SU-DHL-6 (cell line): ENCODE measurements around the gene GRIK2.
"Not testable (repeated sequence)": the region's sequence is repeated elsewhere in the genome, so short reads cannot be mapped to it uniquely, and the experiment has no call there.

Experiments
- H2AFZ ChIP-seq: fragments of 200-600 bp; sonication (generic); 2 replicates; pipeline ENCODE4 v1.6.1; 2014; ENCODE audit warnings: low read depth, mild to moderate bottlenecking, moderate library complexity, mixed read lengths, antibody characterized with exemption, low read length; ENCODE audit not compliant: severe bottlenecking
- H3F3A ChIP-seq: fragments of 200-600 bp; shearing (Covaris generic); 2 replicates; pipeline ENCODE4 v1.6.0; 2016; ENCODE audit warnings: antibody characterized with exemption, mild to moderate bottlenecking; ENCODE audit not compliant: insufficient read depth
- H3K27ac ChIP-seq: fragments of 200-600 bp; sonication (generic); 2 replicates; pipeline ENCODE4 v1.5.1; 2016; ENCODE audit warnings: low read depth, mild to moderate bottlenecking, low read length, moderate library complexity, mixed read lengths
- H3K27me3 ChIP-seq: fragments of 200-600 bp; sonication (generic), shearing (Covaris generic); 2 replicates; pipeline ENCODE4 v1.6.0; 2014; ENCODE audit warnings: mild to moderate bottlenecking, low read length
- H3K36me3 ChIP-seq: fragments of 200-600 bp; sonication (generic); 2 replicates; pipeline ENCODE4 v1.6.1; 2014; ENCODE audit warnings: mild to moderate bottlenecking, low read length, mixed read lengths
- H3K4me2 ChIP-seq: fragments of 300-600, 200-600 bp; shearing (Covaris generic), sonication (generic); 2 replicates; pipeline ENCODE4 v1.6.0; 2014; ENCODE audit warnings: low read length, low read depth, mild to moderate bottlenecking; ENCODE audit not compliant: poor library complexity, severe bottlenecking
- H3K4me3 ChIP-seq: fragments of 200-600 bp; sonication (generic); 2 replicates; pipeline ENCODE4 v1.5.1; 2014; ENCODE audit warnings: antibody characterized with exemption, low read length, mild to moderate bottlenecking, mixed read lengths; ENCODE audit not compliant: insufficient read depth, poor library complexity, severe bottlenecking
- H3K79me2 ChIP-seq: fragments of 200-600 bp; sonication (generic); 2 replicates; pipeline ENCODE4 v1.6.1; 2014; ENCODE audit warnings: mild to moderate bottlenecking, low read length, moderate library complexity; ENCODE audit not compliant: insufficient read depth
- H3K9ac ChIP-seq: fragments of 200-600 bp; sonication (generic); 2 replicates; pipeline ENCODE4 v1.7.0; 2014; ENCODE audit warnings: mild to moderate bottlenecking, low read length
- H3K9me2 ChIP-seq: fragments of 200-600 bp; sonication (generic); replicated peaks from 2 replicates; pipeline ENCODE4 v1.6.1; 2014; ENCODE audit warnings: low read length; ENCODE audit not compliant: insufficient read depth
- H3K9me3 ChIP-seq: fragments of 200-600 bp; sonication (generic); 2 replicates; pipeline ENCODE4 v1.6.1; 2014; ENCODE audit warnings: low read length, mixed read lengths; ENCODE audit not compliant: insufficient read depth
- H4K20me1 ChIP-seq: fragments of 200-600 bp; sonication (generic); 2 replicates; pipeline ENCODE4 v1.6.1; 2014; ENCODE audit warnings: low read depth, mild to moderate bottlenecking, antibody characterized with exemption, low read length, moderate library complexity, mixed read lengths
- CTCF ChIP-seq: fragments of 200-600 bp; sonication (generic); IDR thresholded peaks from one replicate; pipeline ENCODE4 v1.5.1; 2017; ENCODE audit warnings: antibody characterized with exemption, mild to moderate bottlenecking, low read length, moderate library complexity; ENCODE audit not compliant: insufficient read depth, poor library complexity, severe bottlenecking
- EZH2phosphoT487 ChIP-seq: fragments of 200-600 bp; sonication (generic), shearing (Covaris generic); conservative IDR thresholded peaks from 2 replicates; pipeline ENCODE4 v1.6.1; 2018; ENCODE audit warnings: mild to moderate bottlenecking, antibody characterized with exemption, low read length, moderate library complexity, mixed read lengths

Gene GRIK2

GRCh38 chr6:102068349-102068929, 674.9 kb downstream of the GRIK2 start:
- no peak overlapping the region for H3K4me3 ChIP-seq
- no peak for TF ChIP-seq CTCF
- no peak overlapping the region for H3K9ac ChIP-seq
- H2AFZ ChIP-seq: no peak overlapping the region
- H3K9me2 ChIP-seq: no peaks in the 10 kb centered on the region
- H3K36me3 ChIP-seq: no peaks in the 10 kb centered on the region
- no peaks in the 10 kb centered on the region for H3F3A ChIP-seq
- no peaks in the 10 kb centered on the region for H4K20me1 ChIP-seq
- H3K79me2 ChIP-seq: no peaks in the 10 kb centered on the region
- H3K27ac ChIP-seq: no peak overlapping the region
- no peaks in the 10 kb centered on the region for H3K27me3 ChIP-seq
- H3K9me3 ChIP-seq: no peaks in the 10 kb centered on the region
- no peak overlapping the region for H3K4me2 ChIP-seq

- no peak overlapping the region for H3K9ac ChIP-seq
- no peaks in the 10 kb centered on the region for H3K27me3 ChIP-seq
- no peak overlapping the region for H3K27ac ChIP-seq
- no peaks in the 10 kb centered on the region for H4K20me1 ChIP-seq
- H3K79me2 ChIP-seq: no peaks in the 10 kb centered on the region
- H3K4me2 ChIP-seq: no peak overlapping the region
- no peak overlapping the region for H3K4me3 ChIP-seq
- no peaks in the 10 kb centered on the region for H3F3A ChIP-seq
- no peak overlapping the region for H2AFZ ChIP-seq
- TF ChIP-seq CTCF: no peak
- no peak for TF ChIP-seq EZH2phosphoT487
- no peaks in the 10 kb centered on the region for H3K36me3 ChIP-seq
- H3K9me3 ChIP-seq: no peaks in the 10 kb centered on the region
- no peaks in the 10 kb centered on the region for H3K9me2 ChIP-seq
These were observed 682.0 kb downstream of the GRIK2 start for GRCh38 chr6:102075539-102075938.

- H3F3A ChIP-seq: no peaks in the 10 kb centered on the region
These were observed 691.7 kb downstream of the GRIK2 start for GRCh38 chr6:102085257-102085656.

GRCh38 chr6:102088160-102088559, 694.7 kb downstream of the GRIK2 start:
- not testable (repeated sequence) for H3K36me3 ChIP-seq, H3K79me2 ChIP-seq, H3K4me2 ChIP-seq, H3K27ac ChIP-seq, H3K4me3 ChIP-seq, H2AFZ ChIP-seq, H3K27me3 ChIP-seq, H4K20me1 ChIP-seq, H3K9me3 ChIP-seq, H3K9me2 ChIP-seq, H3F3A ChIP-seq, H3K9ac ChIP-seq

More at GRCh38 chr6:102085257-102085656, 691.7 kb downstream of the GRIK2 start:
- Histone ChIP-seq H3K9ac (no peak overlapping the region), H3K4me3 (no peak overlapping the region), H4K20me1 (no peaks in the 10 kb centered on the region), H3K36me3 (no peaks in the 10 kb centered on the region), H2AFZ (no peak overlapping the region), H3K4me2 (no peak overlapping the region), H3K9me2 (no peaks in the 10 kb centered on the region), H3K27ac (no peak overlapping the region), H3K9me3 (no peaks in the 10 kb centered on the region), H3K27me3 (no peaks in the 10 kb centered on the region), H3K79me2 (no peaks in the 10 kb centered on the region)
- no peak for TF ChIP-seq EZH2phosphoT487
- TF ChIP-seq CTCF: no peak
